HG03045 (cell line): Measurements from ENCODE around the gene HHLA2.

Source experiments
- ATAC-seq: cut with Tn5 transposase; IDR thresholded peaks from one replicate; pipeline ENCODE4 v1.9.1; 2021; ENCODE audit warnings: mild to moderate bottlenecking, moderate library complexity; ENCODE audit not compliant: unreplicated experiment

HHLA2 gene

DNA sequence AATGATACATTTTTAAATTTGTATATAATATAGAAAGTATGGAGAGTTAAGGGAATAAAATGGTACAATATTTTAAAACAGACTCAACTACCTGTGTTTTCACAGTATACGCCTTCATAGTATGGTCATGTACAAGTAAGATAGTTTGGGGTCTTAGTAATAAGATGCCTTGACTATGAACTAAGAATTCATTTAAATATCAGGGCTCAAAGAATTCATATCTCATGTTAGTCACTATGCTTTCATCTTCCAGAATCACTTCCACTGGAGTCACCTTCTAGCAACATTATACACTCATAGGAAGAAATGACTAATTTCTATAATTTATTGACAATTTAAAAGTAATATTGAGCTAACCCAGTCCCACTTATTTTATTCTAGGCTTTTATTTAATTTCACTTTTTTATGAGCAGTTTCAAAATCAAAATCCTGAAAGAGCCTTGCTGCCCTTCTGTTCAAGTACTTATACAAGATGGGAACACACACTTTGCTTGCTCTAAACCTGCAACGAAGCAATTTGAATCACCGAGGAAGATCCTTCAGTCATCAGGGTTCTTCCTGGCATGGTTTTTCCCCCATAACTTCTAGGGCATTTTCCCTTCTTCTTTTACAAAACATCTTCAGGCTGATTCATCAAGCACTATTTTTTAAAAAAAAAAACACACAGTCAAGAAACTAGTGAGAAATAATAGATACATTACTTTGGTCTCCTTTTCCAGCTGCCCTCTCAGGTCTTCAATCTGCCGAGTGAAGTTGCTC lies 119.9 kb downstream of the HHLA2 start:
- ATAC-seq, result no peak

DNA sequence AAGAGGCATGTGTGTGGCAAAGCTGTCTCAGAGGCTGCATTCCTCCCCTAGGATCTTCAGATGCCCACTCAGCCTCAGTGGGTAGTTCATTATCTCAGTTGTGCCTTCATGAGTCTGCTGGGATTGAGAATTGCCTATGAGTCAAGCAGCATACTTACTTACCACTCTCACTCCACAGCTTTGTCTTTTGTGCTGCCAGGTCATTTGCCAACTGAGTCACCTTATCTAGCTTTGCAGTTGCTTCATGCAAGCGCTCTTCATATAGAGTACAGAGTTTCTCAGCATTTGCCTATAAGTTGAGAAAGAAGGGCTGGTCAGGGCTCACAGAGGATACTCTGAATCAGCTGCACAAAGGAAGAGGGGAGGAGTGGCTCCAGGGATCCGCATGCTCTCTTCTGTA lies 124.6 kb downstream of the HHLA2 start:
- ATAC-seq, result no peak
